ENCODE results near the gene LYPD6. TPM values are rescaled to one million over a fixed set of nuclear protein-coding genes. Genes with fewer than 3 reads are reported as not detected.
"Not testable (repeated sequence)": the region's sequence is repeated elsewhere in the genome, so short reads cannot be mapped to it uniquely, and the experiment has no call there.

The LYPD6 gene
- total and polyA plus RNA-seq, 8 donors, result 0.91 to 3.1 (median 1.7) TPM

- ATAC-seq, result peak in 2 of 4 donors; percentile 20 to 22
- no peaks in the 10 kb centered on the region for H3K36me3 ChIP-seq
- H3K27me3 ChIP-seq, result no peaks in the 10 kb centered on the region
- TF ChIP-seq CTCF (IDR thresholded peaks at IDR 0.05), result no peak
- H3K4me1 ChIP-seq, result no peaks in the 10 kb centered on the region
- H3K27ac ChIP-seq, result no peak overlapping the region
- H3K9me3 ChIP-seq, result no peaks in the 10 kb centered on the region
- intact Hi-C loops (cut with DNase I), result no loop called here
- no peak for DNase-seq
- FAIRE-seq, result no peak
- 2 to 4% methylated on average over 3 of the region's 3 CpGs for WGBS, 2 donors
- H3K4me3 ChIP-seq, result no peak overlapping the region
Observed at GRCh38 chr2:149490296-149490695, 159.9 kb downstream of the LYPD6 start.

GRCh38 chr2:149492923-149493322, 162.5 kb downstream of the LYPD6 start:
- ATAC-seq, result no peak
- intact Hi-C loops (cut with DNase I), result no loop called here
- no peak for FAIRE-seq

GRCh38 chr2:149499204-149499603, 168.8 kb downstream of the LYPD6 start:
- H3K36me3 ChIP-seq; ATAC-seq; H3K4me1 ChIP-seq; H3K27me3 ChIP-seq; H3K9me3 ChIP-seq; H3K4me3 ChIP-seq; H3K27ac ChIP-seq; FAIRE-seq; intact Hi-C loops (cut with DNase I); DNase-seq: not testable (repeated sequence)
- 53 to 67% methylated on average over 1 of the region's 1 CpG for WGBS, 2 donors

More at GRCh38 chr2:149492923-149493322, 162.5 kb downstream of the LYPD6 start:
- no peaks in the 10 kb centered on the region for H3K4me1 ChIP-seq
- no peaks in the 10 kb centered on the region for H3K36me3 ChIP-seq
- H3K4me3 ChIP-seq, result no peak overlapping the region
- WGBS, 2 donors, result 77 to 90% methylated on average over 5 of the region's 5 CpGs
- H3K27ac ChIP-seq, result no peak overlapping the region
- no peak for TF ChIP-seq CTCF (IDR thresholded peaks at IDR 0.05)
- no peaks in the 10 kb centered on the region for H3K27me3 ChIP-seq
- no peak for DNase-seq
- H3K9me3 ChIP-seq, result no peaks in the 10 kb centered on the region

- intact Hi-C loops (cut with DNase I); H3K9me3 ChIP-seq; FAIRE-seq; H3K4me3 ChIP-seq; ATAC-seq; DNase-seq; H3K4me1 ChIP-seq; H3K27ac ChIP-seq; H3K36me3 ChIP-seq; H3K27me3 ChIP-seq: not testable (repeated sequence)
- WGBS, 2 donors, result 51 to 69% methylated on average over 8 of the region's 8 CpGs
Observed at GRCh38 chr2:149506808-149507207, 176.4 kb downstream of the LYPD6 start.

- H3K4me3 ChIP-seq, result no peak overlapping the region
- H3K27me3 ChIP-seq, result no peaks in the 10 kb centered on the region
- ATAC-seq (no peak), FAIRE-seq (no peak), DNase-seq (no peak)
- H3K4me1 ChIP-seq, result no peaks in the 10 kb centered on the region
- no peak overlapping the region for H3K27ac ChIP-seq
- H3K36me3 ChIP-seq, result no peaks in the 10 kb centered on the region
- H3K9me3 ChIP-seq, result no peaks in the 10 kb centered on the region
- intact Hi-C loops (cut with DNase I), result no loop called here
- TF ChIP-seq CTCF (IDR thresholded peaks at IDR 0.05), result no peak
- WGBS, 2 donors, result 80 to 85% methylated on average over 2 of the region's 2 CpGs
Observed at GRCh38 chr2:149507974-149508373, 177.6 kb downstream of the LYPD6 start.

- no peaks in the 10 kb centered on the region for H3K4me1 ChIP-seq
- WGBS, 2 donors, result 26 to 30% methylated on average over 1 of the region's 1 CpG
- H3K27ac ChIP-seq, result no peak overlapping the region
- H3K9me3 ChIP-seq, result no peaks in the 10 kb centered on the region
- FAIRE-seq (no peak), DNase-seq (no peak), ATAC-seq (no peak)
- TF ChIP-seq CTCF (IDR thresholded peaks at IDR 0.05), result no peak
- H3K36me3 ChIP-seq, result no peaks in the 10 kb centered on the region
- H3K27me3 ChIP-seq, result no peaks in the 10 kb centered on the region
- H3K4me3 ChIP-seq, result no peak overlapping the region
- intact Hi-C loops (cut with DNase I), result no loop called here
Observed at GRCh38 chr2:149513461-149513860, 183.1 kb downstream of the LYPD6 start.
